Lower leg skin (tissue), 4 donors: ENCODE results near the gene APBA2. TPM values are rescaled to one million over a fixed set of nuclear protein-coding genes. Genes with fewer than 3 reads are reported as not detected.

ENCODE experiments used
- DNase-seq, 2 donors: peaks; one replicate each; pipeline ENCODE4 v3.0.0-alpha.2; 2019; ENCODE audit warnings: low spot score in 2 of 2
- H3K4me3 ChIP-seq: fragments of 200-600 bp; sonication (generic); 2 replicates; pipeline ENCODE4 v1.5.1; 2017; ENCODE audit warnings: mild to moderate bottlenecking, low read depth; ENCODE audit not compliant: poor library complexity, severe bottlenecking
- POLR2A ChIP-seq, 2 donors: fragments of 450-650 bp; IDR thresholded peaks; one replicate each; pipeline ENCODE4 v1.6.1; 2016 to 2017; ENCODE audit warnings: antibody characterized with exemption in 2 of 2, mild to moderate bottlenecking in 1 of 2, moderate library complexity in 1 of 2
- WGBS, 2 donors: methylation state at CpG; one replicate each; pipeline ENCODE4 v1.1.5; 2018; 5-methylcytosine and 5-hydroxymethylcytosine counted together
- intact Hi-C: fragments of 100-400 bp; cut with DNase I; formaldehyde crosslinking; loops from one replicate; pipeline ENCODE4 v1.15.0; 2023; ENCODE audit warnings: low total_unique reads
- total RNA-seq, 4 donors: library from RNA; depleted of rRNA; stranded (reverse); fragments of >200 nt; gene quantifications; one replicate each; pipeline ENCODE4 v1.1.0, GENCODE V29; 2016
- TF ChIP-seq, protein P1 (sequence below), 3 donors: fragments of 450-650 bp; IDR thresholded peaks; one replicate each; pipeline ENCODE4 v1.5.1; 2016; ENCODE audit warnings: antibody characterized with exemption in 3 of 3, mild to moderate bottlenecking in 3 of 3, moderate library complexity in 2 of 3

The APBA2 gene
- total RNA-seq, 4 donors from 2014 or later = 0.80 to 1.9 (median 1.6) TPM

DNA sequence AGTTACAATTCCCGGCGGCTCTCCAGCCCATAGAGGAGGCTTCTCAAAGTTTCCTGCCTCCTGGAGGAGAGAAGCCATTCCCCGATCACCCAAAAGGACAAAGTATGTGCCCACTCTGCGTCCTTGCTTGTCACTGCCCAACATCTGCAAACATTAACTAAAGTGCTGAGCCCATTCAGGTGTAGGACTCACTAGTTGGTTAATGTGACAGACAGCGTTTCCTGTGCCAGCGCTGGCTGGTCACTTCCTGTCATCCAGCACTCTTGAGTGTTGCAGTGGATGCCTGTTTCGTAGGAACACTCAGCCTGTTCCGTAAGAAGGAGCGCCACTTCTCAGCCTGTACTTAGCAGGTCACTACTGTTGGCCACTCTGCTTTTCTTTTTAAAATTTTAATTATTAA lies 100.3 kb downstream of the APBA2 start:
- WGBS, 2 donors = 74 to 76% methylated on average over 9 of the region's 9 CpGs
- TF ChIP-seq, protein P1, sequence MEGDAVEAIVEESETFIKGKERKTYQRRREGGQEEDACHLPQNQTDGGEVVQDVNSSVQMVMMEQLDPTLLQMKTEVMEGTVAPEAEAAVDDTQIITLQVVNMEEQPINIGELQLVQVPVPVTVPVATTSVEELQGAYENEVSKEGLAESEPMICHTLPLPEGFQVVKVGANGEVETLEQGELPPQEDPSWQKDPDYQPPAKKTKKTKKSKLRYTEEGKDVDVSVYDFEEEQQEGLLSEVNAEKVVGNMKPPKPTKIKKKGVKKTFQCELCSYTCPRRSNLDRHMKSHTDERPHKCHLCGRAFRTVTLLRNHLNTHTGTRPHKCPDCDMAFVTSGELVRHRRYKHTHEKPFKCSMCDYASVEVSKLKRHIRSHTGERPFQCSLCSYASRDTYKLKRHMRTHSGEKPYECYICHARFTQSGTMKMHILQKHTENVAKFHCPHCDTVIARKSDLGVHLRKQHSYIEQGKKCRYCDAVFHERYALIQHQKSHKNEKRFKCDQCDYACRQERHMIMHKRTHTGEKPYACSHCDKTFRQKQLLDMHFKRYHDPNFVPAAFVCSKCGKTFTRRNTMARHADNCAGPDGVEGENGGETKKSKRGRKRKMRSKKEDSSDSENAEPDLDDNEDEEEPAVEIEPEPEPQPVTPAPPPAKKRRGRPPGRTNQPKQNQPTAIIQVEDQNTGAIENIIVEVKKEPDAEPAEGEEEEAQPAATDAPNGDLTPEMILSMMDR (IDR thresholded peaks at IDR 0.05) = no peak
- no peak for TF ChIP-seq POLR2A (IDR thresholded peaks at IDR 0.05)
- no peak for DNase-seq
- intact Hi-C loops = no loop called here
- no peak overlapping the region for H3K4me3 ChIP-seq

DNA sequence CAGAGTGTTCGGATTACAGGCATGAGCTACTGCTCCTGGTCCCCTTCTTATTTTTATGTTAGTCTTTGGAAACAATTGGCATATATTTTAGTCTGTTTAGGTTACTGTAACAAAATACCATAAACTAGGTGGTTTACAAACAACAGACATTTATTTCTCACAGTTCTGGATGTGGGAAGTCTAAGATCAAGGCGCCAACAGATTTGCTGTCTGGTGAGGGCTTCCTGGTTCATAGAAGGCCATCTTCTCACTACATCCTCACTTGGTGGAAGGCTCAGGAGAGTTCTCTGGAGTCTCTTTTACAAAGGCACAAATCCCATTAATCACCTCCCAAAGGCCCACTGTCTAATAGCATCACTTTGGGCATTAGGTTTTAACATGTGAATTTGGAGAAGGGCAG lies 101.0 kb downstream of the APBA2 start:
- H3K4me3 ChIP-seq = no peak overlapping the region
- 98 to 100% methylated on average over 2 of the region's 2 CpGs for WGBS, 2 donors
- intact Hi-C loops = no loop called here
- DNase-seq = no peak
- TF ChIP-seq POLR2A (IDR thresholded peaks at IDR 0.05) = no peak
- TF ChIP-seq, protein P1 (IDR thresholded peaks at IDR 0.05) = no peak

DNA sequence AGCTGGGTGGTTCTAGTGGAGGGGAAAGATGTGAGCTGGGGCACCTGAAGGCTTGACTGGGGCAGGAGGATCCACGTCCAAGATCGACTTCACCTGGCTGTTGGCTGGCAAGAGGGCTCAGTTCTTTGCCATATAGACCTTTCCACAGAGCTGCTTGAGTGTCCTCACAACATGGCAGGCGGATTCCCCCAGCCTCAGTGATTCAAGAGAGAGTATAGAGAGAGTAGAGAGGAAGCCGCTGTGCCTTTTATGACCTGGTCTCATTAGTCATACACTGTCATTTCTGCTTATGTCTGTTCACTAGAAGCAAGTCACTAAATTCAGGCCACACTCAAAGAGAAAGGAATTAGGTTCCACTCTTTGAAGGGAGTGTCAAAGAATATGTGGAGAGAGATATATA lies 101.6 kb downstream of the APBA2 start:
- no peak overlapping the region for H3K4me3 ChIP-seq
- intact Hi-C loops = no loop called here
- TF ChIP-seq, protein P1 (IDR thresholded peaks at IDR 0.05) = no peak
- TF ChIP-seq POLR2A (IDR thresholded peaks at IDR 0.05) = no peak
- DNase-seq = no peak
- WGBS, 2 donors = 91 to 93% methylated on average over 4 of the region's 4 CpGs

DNA sequence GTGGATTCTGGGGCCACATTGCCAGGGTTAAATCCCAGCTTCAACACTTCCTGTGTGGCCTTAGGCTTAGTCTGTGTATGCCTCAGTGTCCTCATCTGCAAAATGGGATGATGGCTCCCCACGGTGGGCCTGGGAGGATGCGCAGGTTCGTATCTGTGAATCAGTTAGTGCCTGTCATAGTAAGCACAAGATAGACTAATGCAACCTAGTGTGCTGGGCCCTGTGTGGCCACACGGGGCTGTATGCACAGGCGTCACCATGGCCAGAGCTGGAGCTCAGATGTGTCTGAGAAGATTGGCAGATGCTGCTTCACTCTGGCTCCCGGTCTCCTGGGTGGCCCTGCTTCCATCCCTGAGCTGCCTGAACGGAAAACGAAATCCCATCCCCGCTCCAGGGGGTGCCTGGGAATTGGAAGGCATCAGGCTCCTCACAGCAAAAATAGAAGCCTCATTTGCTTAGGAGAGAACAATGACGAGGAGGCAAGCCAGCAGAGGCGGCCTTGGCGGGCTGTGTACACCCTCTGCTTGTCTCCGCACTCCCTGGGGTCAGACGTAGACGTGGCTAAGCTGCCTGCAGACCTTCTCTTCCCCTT lies 103.6 kb downstream of the APBA2 start:
- no peak for TF ChIP-seq POLR2A (IDR thresholded peaks at IDR 0.05)
- TF ChIP-seq, protein P1 (IDR thresholded peaks at IDR 0.05) = no peak
- H3K4me3 ChIP-seq = no peak overlapping the region
- intact Hi-C loops = no loop called here
- DNase-seq = no peak
- 57 to 70% methylated on average over 14 to 15 of the region's 15 CpGs for WGBS, 2 donors

DNA sequence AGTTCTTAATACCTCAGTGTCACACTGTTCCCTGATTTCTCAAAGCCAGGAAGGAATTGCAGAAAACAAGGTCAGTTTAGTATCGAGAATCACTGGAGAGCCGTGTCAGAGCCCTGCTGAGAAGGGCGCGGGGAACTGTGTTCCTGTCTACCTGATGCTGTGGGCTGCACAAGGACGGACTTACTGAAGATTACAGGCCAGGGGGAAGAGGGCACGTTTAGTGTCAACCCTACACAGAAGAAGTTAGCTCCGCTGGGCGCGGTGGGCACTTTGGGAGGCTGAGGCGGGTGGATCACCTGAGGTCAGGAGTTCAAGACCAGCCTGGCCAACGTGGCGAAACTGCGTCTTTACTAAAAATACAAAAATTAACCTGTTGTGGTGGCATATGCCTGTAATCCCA lies 104.1 kb downstream of the APBA2 start:
- WGBS, 2 donors = 84 to 90% methylated on average over 13 of the region's 13 CpGs
- DNase-seq = no peak
- TF ChIP-seq, protein P1 (IDR thresholded peaks at IDR 0.05) = no peak
- no peak for TF ChIP-seq POLR2A (IDR thresholded peaks at IDR 0.05)
- H3K4me3 ChIP-seq = no peak overlapping the region
- intact Hi-C loops = no loop called here

DNA sequence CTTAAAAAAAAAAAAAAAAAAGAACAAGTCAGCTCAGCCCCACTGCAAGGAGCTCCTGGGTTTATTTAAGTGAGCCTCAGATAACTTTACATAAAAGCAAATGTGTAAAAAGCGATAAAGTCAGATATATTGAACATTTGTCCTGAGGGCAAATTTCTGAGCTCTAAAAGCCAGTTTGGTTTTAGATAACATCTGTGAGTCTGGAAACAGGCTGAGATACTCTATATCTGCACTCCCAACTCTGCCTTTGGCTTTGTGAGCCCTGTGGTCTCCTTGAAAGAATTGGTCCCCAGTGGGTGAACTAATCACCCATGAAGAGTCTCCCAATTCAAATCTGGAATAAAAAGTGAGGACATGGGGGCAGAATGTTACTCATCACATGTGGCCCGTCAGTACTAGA lies 104.6 kb downstream of the APBA2 start:
- no peak for DNase-seq
- H3K4me3 ChIP-seq = no peak overlapping the region
- intact Hi-C loops = no loop called here
- no peak for TF ChIP-seq POLR2A (IDR thresholded peaks at IDR 0.05)
- TF ChIP-seq, protein P1 (IDR thresholded peaks at IDR 0.05) = no peak
- 82 to 86% methylated on average over 2 of the region's 2 CpGs for WGBS, 2 donors
